ENCODE data around the gene GBGT1. TPM values are rescaled to one million over a fixed set of nuclear protein-coding genes. Genes with fewer than 3 reads are reported as not detected.
A peak's percentile ranks its signal among the peaks of the same experiment; 100 is the strongest.
"Not testable (repeated sequence)": the region's sequence is repeated elsewhere in the genome, so short reads cannot be mapped to it uniquely, and the experiment has no call there.

The GBGT1 gene
- 1.3 TPM for total RNA-seq (ENCODE audit: unreplicated experiment)
- long read RNA-seq, result 0 reads

DNA sequence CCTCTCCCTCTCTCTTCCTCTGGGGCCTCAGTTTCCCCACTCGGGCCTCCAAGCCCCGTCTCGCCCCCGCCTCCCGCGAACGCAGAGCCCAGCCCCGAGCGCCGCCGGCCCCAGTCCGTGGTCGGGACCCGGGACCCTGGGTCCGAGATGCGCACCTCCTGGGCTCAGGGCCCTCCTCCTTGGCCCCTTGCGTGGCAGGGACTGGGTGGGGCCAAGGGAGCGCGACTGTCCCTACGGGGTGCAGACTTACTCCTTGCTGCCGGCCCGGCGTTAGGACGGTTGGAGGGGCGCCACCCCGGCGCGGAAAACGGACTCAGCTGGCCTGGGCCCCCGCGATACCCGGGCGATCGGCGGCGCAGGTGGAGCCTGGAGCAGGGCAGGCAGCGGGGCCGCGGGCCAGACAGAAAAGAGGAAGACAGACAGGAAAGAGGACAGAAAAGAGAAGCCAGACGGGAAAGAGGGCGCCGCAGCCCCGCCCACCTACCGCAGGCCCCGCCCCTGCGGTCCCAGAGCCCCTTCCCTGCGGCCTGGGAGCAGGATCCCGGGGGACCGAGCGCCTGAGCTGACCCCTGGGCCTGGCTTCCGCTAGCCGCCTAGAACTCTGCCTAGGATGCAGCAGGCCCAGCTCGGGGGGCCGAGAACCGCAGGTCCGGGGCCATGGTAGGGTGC, at the start of gene GBGT1:
TSS of gene GBGT1 (minus strand) at position 411 of the 669 bp plus-strand sequence. CDS start 1,502 bp downstream, outside the sequence.
- Mint-ChIP-seq H3K4me1 (ENCODE audit: low read depth, unreplicated experiment) (no peaks in the 10 kb centered on the region), H3K9me3 (ENCODE audit: unreplicated experiment) (no peaks in the 10 kb centered on the region), H3K27ac (ENCODE audit: unreplicated experiment) (no peak within 1 kb of the TSS), H3K27me3 (ENCODE audit: unreplicated experiment) (peaks cover 9% of the 10 kb centered on the region), H3K4me3 (ENCODE audit: unreplicated experiment) (peak within 1 kb of the TSS; percentile 38), H3K36me3 (ENCODE audit: unreplicated experiment) (no peaks in the 10 kb centered on the region)
- TF ChIP-seq, protein P1, sequence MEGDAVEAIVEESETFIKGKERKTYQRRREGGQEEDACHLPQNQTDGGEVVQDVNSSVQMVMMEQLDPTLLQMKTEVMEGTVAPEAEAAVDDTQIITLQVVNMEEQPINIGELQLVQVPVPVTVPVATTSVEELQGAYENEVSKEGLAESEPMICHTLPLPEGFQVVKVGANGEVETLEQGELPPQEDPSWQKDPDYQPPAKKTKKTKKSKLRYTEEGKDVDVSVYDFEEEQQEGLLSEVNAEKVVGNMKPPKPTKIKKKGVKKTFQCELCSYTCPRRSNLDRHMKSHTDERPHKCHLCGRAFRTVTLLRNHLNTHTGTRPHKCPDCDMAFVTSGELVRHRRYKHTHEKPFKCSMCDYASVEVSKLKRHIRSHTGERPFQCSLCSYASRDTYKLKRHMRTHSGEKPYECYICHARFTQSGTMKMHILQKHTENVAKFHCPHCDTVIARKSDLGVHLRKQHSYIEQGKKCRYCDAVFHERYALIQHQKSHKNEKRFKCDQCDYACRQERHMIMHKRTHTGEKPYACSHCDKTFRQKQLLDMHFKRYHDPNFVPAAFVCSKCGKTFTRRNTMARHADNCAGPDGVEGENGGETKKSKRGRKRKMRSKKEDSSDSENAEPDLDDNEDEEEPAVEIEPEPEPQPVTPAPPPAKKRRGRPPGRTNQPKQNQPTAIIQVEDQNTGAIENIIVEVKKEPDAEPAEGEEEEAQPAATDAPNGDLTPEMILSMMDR (IDR thresholded peaks at IDR 0.05; ENCODE audit: partially characterized antibody, unreplicated experiment), result no peak
- peak; percentile 70 for DNase-seq

DNA sequence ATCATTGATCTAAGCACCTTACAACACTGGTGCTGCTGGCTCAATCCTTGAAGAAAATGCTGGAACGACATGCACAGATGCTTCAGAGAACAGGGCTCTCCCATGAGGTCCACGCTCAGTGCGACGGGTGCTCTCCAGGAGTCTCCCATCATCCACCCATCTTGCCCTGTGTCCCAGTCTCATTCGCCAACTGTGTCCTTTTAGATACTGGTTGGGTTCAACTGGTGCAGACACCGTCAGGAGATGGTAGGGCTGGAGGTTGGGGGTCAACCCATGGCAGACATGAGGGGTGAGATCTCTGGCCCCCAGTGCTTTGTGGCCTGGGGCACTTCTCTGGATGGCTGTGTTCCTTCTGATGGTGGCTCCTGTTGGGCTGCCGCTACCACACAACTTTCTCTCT, 46.9 kb upstream of the GBGT1 start:
- DNase-seq, result no peak

GRCh38 chr9:133210202-133210532, 46.5 kb upstream of the GBGT1 start:
- TF ChIP-seq, protein P1 (IDR thresholded peaks at IDR 0.05; ENCODE audit: partially characterized antibody, unreplicated experiment), result no peak
- H3K4me3 Mint-ChIP-seq (ENCODE audit: unreplicated experiment), result no peak overlapping the region
- H3K4me1 Mint-ChIP-seq (ENCODE audit: low read depth, unreplicated experiment), result no peaks in the 10 kb centered on the region
- H3K27me3 Mint-ChIP-seq (ENCODE audit: unreplicated experiment), result no peaks in the 10 kb centered on the region
- H3K9me3 Mint-ChIP-seq (ENCODE audit: unreplicated experiment), result peaks cover 9% of the 10 kb centered on the region
- no peak overlapping the region for H3K27ac Mint-ChIP-seq (ENCODE audit: unreplicated experiment)
- peaks cover 7% of the 10 kb centered on the region for H3K36me3 Mint-ChIP-seq (ENCODE audit: unreplicated experiment)
- no peak for DNase-seq

More for the DNA sequence above, 46.9 kb upstream of the GBGT1 start:
- Mint-ChIP-seq H3K36me3 (ENCODE audit: unreplicated experiment) (peaks cover 7% of the 10 kb centered on the region), H3K27ac (ENCODE audit: unreplicated experiment) (no peak overlapping the region), H3K4me1 (ENCODE audit: low read depth, unreplicated experiment) (no peaks in the 10 kb centered on the region), H3K4me3 (ENCODE audit: unreplicated experiment) (no peak overlapping the region), H3K27me3 (ENCODE audit: unreplicated experiment) (no peaks in the 10 kb centered on the region), H3K9me3 (ENCODE audit: unreplicated experiment) (peaks cover 9% of the 10 kb centered on the region)
- TF ChIP-seq, protein P1 (IDR thresholded peaks at IDR 0.05; ENCODE audit: partially characterized antibody, unreplicated experiment), result no peak

GRCh38 chr9:133209327-133210201, 45.9 kb upstream of the GBGT1 start:
- not testable (repeated sequence) for H3K4me3 Mint-ChIP-seq (ENCODE audit: unreplicated experiment); DNase-seq; H3K9me3 Mint-ChIP-seq (ENCODE audit: unreplicated experiment); H3K36me3 Mint-ChIP-seq (ENCODE audit: unreplicated experiment); H3K27me3 Mint-ChIP-seq (ENCODE audit: unreplicated experiment); H3K27ac Mint-ChIP-seq (ENCODE audit: unreplicated experiment); H3K4me1 Mint-ChIP-seq (ENCODE audit: low read depth, unreplicated experiment)

GRCh38 chr9:133208880-133209300, 45.2 kb upstream of the GBGT1 start, which contains the start of gene OBP2B:
OBP2B (minus strand) TSS chr9:133209250; CDS start chr9:133209199, 51 bp downstream.
- H3K4me1 Mint-ChIP-seq (ENCODE audit: low read depth, unreplicated experiment); H3K36me3 Mint-ChIP-seq (ENCODE audit: unreplicated experiment); H3K27ac Mint-ChIP-seq (ENCODE audit: unreplicated experiment); H3K27me3 Mint-ChIP-seq (ENCODE audit: unreplicated experiment); H3K4me3 Mint-ChIP-seq (ENCODE audit: unreplicated experiment); DNase-seq: not testable (repeated sequence)
- H3K9me3 Mint-ChIP-seq (ENCODE audit: unreplicated experiment), result peaks cover 10% of the 10 kb centered on the region

- not testable (repeated sequence) for DNase-seq; H3K27me3 Mint-ChIP-seq (ENCODE audit: unreplicated experiment); H3K27ac Mint-ChIP-seq (ENCODE audit: unreplicated experiment); H3K4me1 Mint-ChIP-seq (ENCODE audit: low read depth, unreplicated experiment); H3K4me3 Mint-ChIP-seq (ENCODE audit: unreplicated experiment); H3K36me3 Mint-ChIP-seq (ENCODE audit: unreplicated experiment)
- H3K9me3 Mint-ChIP-seq (ENCODE audit: unreplicated experiment), result peaks cover 12% of the 10 kb centered on the region
Observed at GRCh38 chr9:133208171-133208879, 44.6 kb upstream of the GBGT1 start.

All from glutamatergic neuron (in vitro differentiated cells).